Measurements from ENCODE around the gene KLF7. TPM values are rescaled to one million over a fixed set of nuclear protein-coding genes. Genes with fewer than 3 reads are reported as not detected.

Gene KLF7
- total and polyA plus RNA-seq, 4 donors, result 4.4 to 51.8 (median 22.3) TPM

DNA sequence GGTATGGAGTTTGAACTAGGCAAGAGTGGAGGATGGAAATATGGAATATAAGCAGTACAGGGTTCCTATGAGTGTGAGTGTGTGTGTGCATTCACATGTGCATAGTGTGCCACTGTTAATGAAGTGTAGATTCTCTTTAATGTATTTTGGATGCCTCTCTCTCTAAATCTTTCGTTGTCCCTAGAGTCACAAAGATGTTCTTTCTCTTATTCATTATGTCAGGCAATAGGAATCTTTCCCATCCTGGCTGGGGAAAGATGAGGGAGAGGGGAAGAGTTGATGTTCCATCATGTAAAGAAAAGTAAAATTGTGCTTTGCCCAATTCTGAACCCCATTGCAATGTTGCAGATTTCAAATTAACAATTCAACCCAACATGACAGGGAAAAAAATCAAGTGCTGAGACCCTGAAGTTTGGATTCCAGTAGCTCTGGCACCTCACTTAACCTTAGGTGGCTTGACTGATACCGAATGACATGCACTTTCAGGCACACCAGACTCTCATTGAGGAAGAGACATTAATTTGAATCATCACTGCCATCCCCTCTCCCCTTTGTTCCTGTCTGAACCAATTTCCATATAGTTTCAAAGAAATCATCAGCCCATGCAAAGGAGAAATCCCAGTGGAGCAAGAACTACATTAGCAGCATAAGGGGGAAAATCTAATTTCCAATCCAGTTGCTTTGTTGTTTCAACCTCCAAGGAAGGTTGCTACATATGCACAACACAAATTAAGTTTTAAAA lies 28.0 kb downstream of the KLF7 start:
- H3K27ac ChIP-seq (ENCODE audit: low read depth in 1 of 2, low read length in 1 of 2), result peak overlapping the region in 1 of 2 donors; percentile 62
- no peak for ATAC-seq (ENCODE audit: insufficient read depth, low FRiP score)
- no peak overlapping the region for H3K9ac ChIP-seq (ENCODE audit: insufficient read depth in 1 of 2, low read length in 2 of 2)
- TF ChIP-seq, protein P1, sequence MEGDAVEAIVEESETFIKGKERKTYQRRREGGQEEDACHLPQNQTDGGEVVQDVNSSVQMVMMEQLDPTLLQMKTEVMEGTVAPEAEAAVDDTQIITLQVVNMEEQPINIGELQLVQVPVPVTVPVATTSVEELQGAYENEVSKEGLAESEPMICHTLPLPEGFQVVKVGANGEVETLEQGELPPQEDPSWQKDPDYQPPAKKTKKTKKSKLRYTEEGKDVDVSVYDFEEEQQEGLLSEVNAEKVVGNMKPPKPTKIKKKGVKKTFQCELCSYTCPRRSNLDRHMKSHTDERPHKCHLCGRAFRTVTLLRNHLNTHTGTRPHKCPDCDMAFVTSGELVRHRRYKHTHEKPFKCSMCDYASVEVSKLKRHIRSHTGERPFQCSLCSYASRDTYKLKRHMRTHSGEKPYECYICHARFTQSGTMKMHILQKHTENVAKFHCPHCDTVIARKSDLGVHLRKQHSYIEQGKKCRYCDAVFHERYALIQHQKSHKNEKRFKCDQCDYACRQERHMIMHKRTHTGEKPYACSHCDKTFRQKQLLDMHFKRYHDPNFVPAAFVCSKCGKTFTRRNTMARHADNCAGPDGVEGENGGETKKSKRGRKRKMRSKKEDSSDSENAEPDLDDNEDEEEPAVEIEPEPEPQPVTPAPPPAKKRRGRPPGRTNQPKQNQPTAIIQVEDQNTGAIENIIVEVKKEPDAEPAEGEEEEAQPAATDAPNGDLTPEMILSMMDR (IDR thresholded peaks at IDR 0.05; ENCODE audit: control extremely low read depth, extremely low read depth), result no peak
- no peak overlapping the region for H3K4me3 ChIP-seq
- DNase-seq, result no peak
- H3K27me3 ChIP-seq (ENCODE audit: control insufficient read depth in 3 of 3, insufficient read depth in 3 of 3, low read length in 2 of 3), result no peaks in the 10 kb centered on the region
- no peaks in the 10 kb centered on the region for H3K36me3 ChIP-seq (ENCODE audit: control insufficient read depth in 4 of 4, insufficient read depth in 4 of 4, low read length in 4 of 4)
- WGBS, 2 donors, result 70 to 82% methylated on average over 2 of the region's 2 CpGs
- H3K4me1 ChIP-seq (ENCODE audit: control insufficient read depth in 5 of 5, insufficient read depth in 5 of 5, low read length in 5 of 5), result peaks cover 4 to 75% (median 23%) of the 10 kb centered on the region in 5 donors
- H3K9me3 ChIP-seq (ENCODE audit: control insufficient read depth in 4 of 4, insufficient read depth in 3 of 4, low read length in 3 of 4), result no peaks in the 10 kb centered on the region

DNA sequence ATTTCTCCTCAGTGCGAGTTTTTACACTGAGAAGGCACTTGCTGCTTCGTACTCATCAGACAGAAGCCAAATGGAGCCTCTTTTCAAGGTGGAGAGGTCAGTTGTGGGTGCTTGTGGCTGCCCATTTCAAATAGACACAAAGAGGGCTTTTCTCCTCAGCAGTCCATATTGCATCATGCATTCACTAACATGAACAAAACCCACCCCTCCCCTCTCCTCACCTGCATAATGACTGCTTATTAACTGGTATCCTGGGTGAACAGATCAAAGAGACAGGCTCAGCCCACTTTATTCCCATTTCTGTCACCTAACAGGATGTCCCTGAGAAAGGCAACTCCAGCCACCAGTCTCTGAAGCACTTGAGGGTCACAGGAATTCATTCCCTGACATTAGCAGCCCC lies 28.9 kb downstream of the KLF7 start:
- H3K9ac ChIP-seq (ENCODE audit: insufficient read depth in 1 of 2, low read length in 2 of 2), result no peak overlapping the region
- ATAC-seq (ENCODE audit: insufficient read depth, low FRiP score) (no peak), DNase-seq (peak in 1 of 3 donors; percentile 46)
- H3K27me3 ChIP-seq (ENCODE audit: control insufficient read depth in 3 of 3, insufficient read depth in 3 of 3, low read length in 2 of 3), result no peaks in the 10 kb centered on the region
- H3K36me3 ChIP-seq (ENCODE audit: control insufficient read depth in 4 of 4, insufficient read depth in 4 of 4, low read length in 4 of 4), result no peaks in the 10 kb centered on the region
- no peak overlapping the region for H3K4me3 ChIP-seq
- TF ChIP-seq, protein P1 (IDR thresholded peaks at IDR 0.05; ENCODE audit: control extremely low read depth, extremely low read depth), result no peak
- WGBS, 2 donors, result 70 to 82% methylated on average over 2 of the region's 2 CpGs
- peak overlapping the region; percentile 62 to 70 for H3K27ac ChIP-seq (ENCODE audit: low read depth in 1 of 2, low read length in 1 of 2)
- H3K4me1 ChIP-seq (ENCODE audit: control insufficient read depth in 5 of 5, insufficient read depth in 5 of 5, low read length in 5 of 5), result peaks cover 0 to 72% (median 19%) of the 10 kb centered on the region in 5 donors
- no peaks in the 10 kb centered on the region for H3K9me3 ChIP-seq (ENCODE audit: control insufficient read depth in 4 of 4, insufficient read depth in 3 of 4, low read length in 3 of 4)

DNA sequence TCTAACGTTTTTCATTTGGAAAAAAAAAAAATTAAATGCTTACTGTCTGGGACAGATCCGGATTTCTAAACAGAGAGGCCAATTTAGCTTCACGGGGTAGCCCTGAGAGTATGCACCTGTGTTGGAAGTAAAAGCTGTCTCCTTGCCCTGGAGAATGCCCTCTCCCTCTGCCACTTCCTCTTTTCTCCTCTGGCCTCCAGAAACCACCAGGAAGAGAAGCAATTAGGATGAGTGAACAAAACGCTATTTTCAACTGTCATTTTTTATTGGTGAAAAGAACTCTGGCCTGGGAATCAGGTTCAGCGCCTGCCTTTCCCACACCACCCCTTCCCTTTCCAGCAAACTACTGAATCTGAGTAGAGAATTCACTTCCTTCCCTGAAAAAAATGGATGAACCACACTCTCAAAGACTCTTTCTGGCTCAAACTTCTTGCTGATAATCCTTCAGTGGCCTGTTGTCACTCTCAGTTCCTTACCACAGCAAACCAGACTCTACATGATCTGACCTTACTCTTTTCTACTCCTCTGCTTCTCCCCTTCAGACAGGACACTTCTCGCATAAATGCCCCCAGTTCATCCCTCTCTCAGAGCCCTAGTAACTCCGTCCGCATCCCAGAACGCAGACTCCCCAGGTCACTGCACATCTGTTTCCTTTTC lies 29.8 kb downstream of the KLF7 start:
- no peaks in the 10 kb centered on the region for H3K27me3 ChIP-seq (ENCODE audit: control insufficient read depth in 3 of 3, insufficient read depth in 3 of 3, low read length in 2 of 3)
- ATAC-seq (ENCODE audit: insufficient read depth, low FRiP score) (no peak), DNase-seq (no peak)
- peaks cover 0 to 72% (median 19%) of the 10 kb centered on the region in 5 donors for H3K4me1 ChIP-seq (ENCODE audit: control insufficient read depth in 5 of 5, insufficient read depth in 5 of 5, low read length in 5 of 5)
- no peaks in the 10 kb centered on the region for H3K9me3 ChIP-seq (ENCODE audit: control insufficient read depth in 4 of 4, insufficient read depth in 3 of 4, low read length in 3 of 4)
- peak overlapping the region; percentile 87 to 96 for H3K27ac ChIP-seq (ENCODE audit: low read depth in 1 of 2, low read length in 1 of 2)
- WGBS, 2 donors, result 37 to 49% methylated on average over 9 of the region's 9 CpGs
- TF ChIP-seq, protein P1 (IDR thresholded peaks at IDR 0.05; ENCODE audit: control extremely low read depth, extremely low read depth), result no peak
- H3K36me3 ChIP-seq (ENCODE audit: control insufficient read depth in 4 of 4, insufficient read depth in 4 of 4, low read length in 4 of 4), result no peaks in the 10 kb centered on the region
- H3K9ac ChIP-seq (ENCODE audit: insufficient read depth in 1 of 2, low read length in 2 of 2), result no peak overlapping the region
- H3K4me3 ChIP-seq, result no peak overlapping the region
